GM12873 (cell line): ENCODE results near the gene ADM2.

ENCODE experiments used
- TF ChIP-seq, protein P1 (sequence below): IDR thresholded peaks from 2 replicates; pipeline ENCODE4 v1.5.1; 2012; ENCODE audit warnings: low read depth, mild to moderate bottlenecking, moderate library complexity, low read length, control low read depth; ENCODE audit not compliant: insufficient read depth; ENCODE audit errors: missing control alignments

The ADM2 gene

DNA sequence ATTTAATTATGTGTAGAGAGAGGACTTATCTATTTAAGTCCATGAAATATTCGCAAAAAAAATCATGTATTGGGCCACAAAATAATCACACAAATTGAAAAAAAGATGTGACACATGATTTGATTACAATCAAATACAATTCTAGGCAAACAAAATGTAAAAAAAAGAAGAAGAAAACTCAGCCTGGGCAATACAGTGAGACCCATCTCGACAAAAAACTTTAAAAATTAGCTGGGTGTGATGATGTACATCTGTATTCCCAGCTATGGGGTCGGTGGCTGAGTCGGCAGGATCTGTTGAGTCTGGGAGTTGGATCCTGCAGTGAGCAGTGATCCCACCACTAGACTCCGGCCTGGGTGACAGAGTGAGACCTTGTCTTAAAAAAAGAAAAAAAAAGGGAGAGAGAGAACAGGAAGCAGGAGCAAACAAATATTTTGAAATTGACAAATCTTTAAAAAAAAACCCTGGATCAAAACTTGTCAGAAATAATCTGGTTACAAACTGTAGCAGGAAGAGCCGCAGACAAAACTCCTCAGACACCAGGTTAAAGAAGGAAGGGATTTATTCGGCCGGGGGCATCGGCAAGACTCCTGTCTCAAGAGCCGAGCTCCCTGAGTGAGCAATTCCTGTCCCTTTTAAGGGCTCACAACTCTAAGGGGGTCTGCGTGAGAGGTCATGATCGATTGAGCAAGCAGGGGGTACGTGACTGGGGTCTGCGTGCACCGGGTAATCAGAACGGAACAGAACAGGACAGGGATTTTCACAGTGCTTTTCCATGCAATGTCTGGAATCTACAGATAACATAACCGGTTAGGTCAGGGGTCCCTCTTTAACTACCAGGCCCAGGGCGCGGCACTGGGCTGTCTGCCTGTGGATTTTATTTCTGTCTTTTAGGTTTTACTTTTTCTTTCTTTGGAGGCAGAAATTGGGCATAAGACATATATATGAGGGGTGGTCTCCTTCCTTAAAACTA lies 51.8 kb downstream of the ADM2 start:
- TF ChIP-seq, protein P1, sequence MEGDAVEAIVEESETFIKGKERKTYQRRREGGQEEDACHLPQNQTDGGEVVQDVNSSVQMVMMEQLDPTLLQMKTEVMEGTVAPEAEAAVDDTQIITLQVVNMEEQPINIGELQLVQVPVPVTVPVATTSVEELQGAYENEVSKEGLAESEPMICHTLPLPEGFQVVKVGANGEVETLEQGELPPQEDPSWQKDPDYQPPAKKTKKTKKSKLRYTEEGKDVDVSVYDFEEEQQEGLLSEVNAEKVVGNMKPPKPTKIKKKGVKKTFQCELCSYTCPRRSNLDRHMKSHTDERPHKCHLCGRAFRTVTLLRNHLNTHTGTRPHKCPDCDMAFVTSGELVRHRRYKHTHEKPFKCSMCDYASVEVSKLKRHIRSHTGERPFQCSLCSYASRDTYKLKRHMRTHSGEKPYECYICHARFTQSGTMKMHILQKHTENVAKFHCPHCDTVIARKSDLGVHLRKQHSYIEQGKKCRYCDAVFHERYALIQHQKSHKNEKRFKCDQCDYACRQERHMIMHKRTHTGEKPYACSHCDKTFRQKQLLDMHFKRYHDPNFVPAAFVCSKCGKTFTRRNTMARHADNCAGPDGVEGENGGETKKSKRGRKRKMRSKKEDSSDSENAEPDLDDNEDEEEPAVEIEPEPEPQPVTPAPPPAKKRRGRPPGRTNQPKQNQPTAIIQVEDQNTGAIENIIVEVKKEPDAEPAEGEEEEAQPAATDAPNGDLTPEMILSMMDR = no peak

DNA sequence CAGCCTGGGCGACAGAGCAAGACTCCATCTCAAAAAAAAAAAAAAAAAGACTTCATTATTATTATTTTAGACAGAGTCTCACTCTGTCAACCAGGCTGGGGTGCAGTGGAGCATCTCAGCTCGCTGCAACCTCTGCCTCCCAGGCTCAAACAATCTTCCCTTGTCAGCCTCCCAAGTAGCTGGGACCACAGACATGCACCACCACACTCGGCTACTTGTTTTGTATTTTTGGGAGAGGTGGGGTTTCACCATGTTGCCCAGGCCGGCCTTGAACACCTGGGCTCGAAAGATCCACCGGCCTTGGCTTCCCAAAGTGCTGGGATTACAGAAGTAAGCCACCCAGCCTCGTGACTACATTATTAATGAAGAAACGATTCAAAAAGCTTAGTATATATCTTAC lies 53.8 kb downstream of the ADM2 start:
- TF ChIP-seq, protein P1 = no peak
